Stomach (tissue), 9 donors: ENCODE measurements around the gene TAF13. TPM values are rescaled to one million over a fixed set of nuclear protein-coding genes. Genes with fewer than 3 reads are reported as not detected.

Experiments
- DNase-seq, 2 donors: peaks; one replicate each; pipeline versions ENCODE4 v3.0.0 to v3.0.0-alpha.2; 2013 to 2019
- H3K27ac ChIP-seq, 5 donors: fragments of 200-600 bp in 4 of 5; sonication (generic) in 4 of 5; one replicate each; pipeline ENCODE4 v1.5.1; 2013 to 2019; ENCODE audit warnings: mild to moderate bottlenecking in 1 of 5, moderate library complexity in 1 of 5
- H3K27me3 ChIP-seq, 3 donors: fragments of 200-600 bp; sonication (generic); one replicate each; pipeline ENCODE4 v1.5.1; 2017 to 2019; ENCODE audit warnings: mixed run types in 1 of 3
- H3K36me3 ChIP-seq, 4 donors: fragments of 200-600 bp; sonication (generic); 1 replicate in 3 of 4; 2 replicates in 1 of 4; pipeline ENCODE4 v1.5.1; 2016 to 2019
- H3K4me1 ChIP-seq, 4 donors: fragments of 200-600 bp; sonication (generic); one replicate each; pipeline ENCODE4 v1.5.1; 2016 to 2019
- H3K4me3 ChIP-seq, 4 donors: fragments of 200-600 bp; sonication (generic) in 3 of 4; one replicate each; pipeline ENCODE4 v1.5.1; 2016 to 2019; ENCODE audit warnings: mild to moderate bottlenecking in 1 of 4
- H3K9me3 ChIP-seq, 4 donors: fragments of 200-600 bp; sonication (generic); one replicate each; pipeline ENCODE4 v1.5.1; 2016 to 2019
- CTCF ChIP-seq, 7 experiments: fragments of 450-650 bp in 4 of 7; fragments of 200-600 bp in 3 of 7; sonication (generic) in 3 of 7; IDR thresholded peaks; one replicate each; pipeline ENCODE4 v1.5.1; 2016 to 2019; ENCODE audit warnings: antibody characterized with exemption in 7 of 7, control low read depth in 2 of 7, mild to moderate bottlenecking in 1 of 7
- EP300 ChIP-seq: sonication (generic); formaldehyde crosslinking; IDR thresholded peaks from one replicate; pipeline ENCODE4 v1.6.1; 2017; ENCODE audit warnings: antibody characterized with exemption
- POLR2A ChIP-seq, 4 donors: fragments of 450-650 bp; IDR thresholded peaks; one replicate each; pipeline ENCODE4 v1.6.1; 2016; ENCODE audit warnings: antibody characterized with exemption in 4 of 4, control low read depth in 2 of 4, mild to moderate bottlenecking in 1 of 4, moderate library complexity in 1 of 4
- POLR2AphosphoS5 ChIP-seq, 3 donors: sonication (generic); formaldehyde crosslinking; IDR thresholded peaks; one replicate each; pipeline ENCODE4 v1.6.1; 2016; ENCODE audit warnings: antibody characterized with exemption in 3 of 3
- WGBS, 5 donors: extraction: QIAGEN DNeasy Blood & Tissue Kit in 3 of 5; methylation state at CpG; one replicate each; pipeline versions ENCODE4 v1.1.5 to v1.1.7; 2013 to 2018; 5-methylcytosine and 5-hydroxymethylcytosine counted together
- intact Hi-C: fragments of 100-400 bp; cut with DNase I; formaldehyde crosslinking; loops from one replicate; pipeline ENCODE4 v1.15.1; 2023; ENCODE audit warnings: low total_unique reads
- polyA plus RNA-seq, 3 donors: library from polyadenylated mRNA; stranded (reverse); fragments of 200-250 nt; gene quantifications; one replicate each; pipeline ENCODE4 v1.2.3, GENCODE V29; 2013
- total RNA-seq, 5 donors: library from RNA; depleted of rRNA; stranded (reverse); fragments of >200 nt; gene quantifications; one replicate each; pipeline versions ENCODE4 v1.1.0 to v1.2.3, GENCODE V29; 2014 to 2016
- donor health status: healthy with polysubstance abuse.
- donor health status: Bipolar disorder and iron deficiency.
- donor health status: healthy.

Gene TAF13
- total and polyA plus RNA-seq, 8 donors, result 3.5 to 69.9 (median 36.0) TPM

GRCh38 chr1:109107785-109108184, 32.0 kb upstream of the TAF13 start:
- no peak for TF ChIP-seq POLR2AphosphoS5 (IDR thresholded peaks at IDR 0.05)
- TF ChIP-seq EP300, result no peak
- TF ChIP-seq POLR2A (IDR thresholded peaks at IDR 0.05), result no peak
- no peak for TF ChIP-seq CTCF (IDR thresholded peaks at IDR 0.05)
- no peak overlapping the region for H3K27ac ChIP-seq
- 80 to 90% (median 86%) methylated on average over 7 of the region's 7 CpGs for WGBS, 5 donors
- no peak overlapping the region for H3K4me3 ChIP-seq
- peaks cover 0 to 3% (median 0%) of the 10 kb centered on the region in 4 donors for H3K36me3 ChIP-seq
- no peak for DNase-seq
- no peaks in the 10 kb centered on the region for H3K9me3 ChIP-seq
- intact Hi-C loops, result no loop called here
- H3K27me3 ChIP-seq, result no peaks in the 10 kb centered on the region
- H3K4me1 ChIP-seq, result peaks cover 5 to 9% (median 6%) of the 10 kb centered on the region in 4 donors

- peaks cover 0 to 4% (median 0%) of the 10 kb centered on the region in 4 donors for H3K36me3 ChIP-seq
- 79 to 90% (median 85%) methylated on average over 4 of the region's 4 CpGs for WGBS, 5 donors
- intact Hi-C loops, result no loop called here
- H3K27me3 ChIP-seq, result no peaks in the 10 kb centered on the region
- H3K4me3 ChIP-seq, result no peak overlapping the region
- DNase-seq, result no peak
- TF ChIP-seq POLR2A (IDR thresholded peaks at IDR 0.05) (no peak), EP300 (no peak), CTCF (IDR thresholded peaks at IDR 0.05) (no peak), POLR2AphosphoS5 (IDR thresholded peaks at IDR 0.05) (no peak)
- no peaks in the 10 kb centered on the region for H3K9me3 ChIP-seq
- no peak overlapping the region for H3K27ac ChIP-seq
- H3K4me1 ChIP-seq, result peaks cover 8 to 14% (median 12%) of the 10 kb centered on the region in 4 donors
Measured at GRCh38 chr1:109105881-109106280, 30.1 kb upstream of the TAF13 start.

DNA sequence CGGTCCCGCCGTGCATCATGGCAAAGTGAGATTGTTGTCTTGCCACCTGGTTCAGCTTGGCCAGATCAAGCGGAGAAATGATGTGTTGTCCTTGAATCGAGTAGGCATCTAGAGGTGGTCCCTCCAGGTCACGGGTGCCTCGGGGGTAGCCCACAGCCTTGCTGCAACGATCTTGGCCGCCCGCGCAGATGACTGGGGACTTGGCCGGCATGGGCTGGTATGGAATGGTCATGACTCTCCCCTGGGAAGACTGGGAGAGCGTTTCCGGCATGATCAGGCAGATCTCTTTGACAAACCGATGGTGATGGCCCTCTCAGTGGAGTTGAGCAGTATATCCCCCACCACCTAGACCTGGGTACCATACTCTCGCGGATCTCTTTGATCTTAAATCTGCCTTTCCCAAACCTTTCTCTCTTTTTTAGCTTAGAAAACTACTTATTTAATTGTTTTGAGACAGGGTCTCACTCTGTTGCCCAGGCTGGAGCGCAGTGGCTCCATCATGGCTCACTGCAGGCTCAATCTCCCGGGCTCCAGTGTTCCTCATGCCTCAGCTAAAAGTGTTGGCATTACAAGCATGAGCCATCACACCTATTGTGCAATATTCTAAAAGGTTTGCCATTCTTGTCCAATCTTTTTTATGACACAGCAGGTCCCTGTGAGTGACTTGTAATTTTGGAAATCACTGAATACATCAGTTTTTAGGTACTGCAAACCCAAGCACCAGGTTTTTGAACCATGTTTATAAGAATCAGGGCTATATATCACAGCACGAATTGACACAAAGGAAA, 28.8 kb upstream of the TAF13 start:
- Histone ChIP-seq H3K4me3 (no peak overlapping the region), H3K9me3 (no peaks in the 10 kb centered on the region), H3K36me3 (peaks cover 0 to 4% (median 0%) of the 10 kb centered on the region in 4 donors), H3K4me1 (peaks cover 11 to 18% (median 16%) of the 10 kb centered on the region in 4 donors), H3K27me3 (no peaks in the 10 kb centered on the region), H3K27ac (no peak overlapping the region)
- intact Hi-C loops, result no loop called here
- 86 to 90% (median 88%) methylated on average over 20 of the region's 20 CpGs for WGBS, 5 donors
- no peak for DNase-seq
- no peak for TF ChIP-seq CTCF (IDR thresholded peaks at IDR 0.05)

GRCh38 chr1:109099938-109100773, 24.4 kb upstream of the TAF13 start:
- Histone ChIP-seq H3K9me3 (no peaks in the 10 kb centered on the region), H3K4me1 (peaks cover 13 to 39% (median 33%) of the 10 kb centered on the region in 4 donors), H3K27me3 (no peaks in the 10 kb centered on the region), H3K4me3 (peak overlapping the region; percentile 91 to 98 (median 94)), H3K27ac (peak overlapping the region; percentile 89 to 97 (median 96)), H3K36me3 (peaks cover 0 to 25% (median 10%) of the 10 kb centered on the region in 4 donors)
- WGBS, 5 donors, result 0 to 1% (median 0%) methylated on average over 67 to 77 of the region's 77 CpGs
- TF ChIP-seq EP300 (no peak), CTCF (IDR thresholded peaks at IDR 0.05) (peak in 5 of 7 experiments; percentile 83 to 98 (median 85)), POLR2AphosphoS5 (IDR thresholded peaks at IDR 0.05) (peak; percentile 94 to 99 (median 98)), POLR2A (IDR thresholded peaks at IDR 0.05) (peak in 3 of 4 donors; percentile 41 to 96 (median 95))
- DNase-seq, result peak; percentile 97 to 99
- intact Hi-C loops, result no loop called here
